ENCODE data around the gene MIX23.

Gene MIX23

DNA sequence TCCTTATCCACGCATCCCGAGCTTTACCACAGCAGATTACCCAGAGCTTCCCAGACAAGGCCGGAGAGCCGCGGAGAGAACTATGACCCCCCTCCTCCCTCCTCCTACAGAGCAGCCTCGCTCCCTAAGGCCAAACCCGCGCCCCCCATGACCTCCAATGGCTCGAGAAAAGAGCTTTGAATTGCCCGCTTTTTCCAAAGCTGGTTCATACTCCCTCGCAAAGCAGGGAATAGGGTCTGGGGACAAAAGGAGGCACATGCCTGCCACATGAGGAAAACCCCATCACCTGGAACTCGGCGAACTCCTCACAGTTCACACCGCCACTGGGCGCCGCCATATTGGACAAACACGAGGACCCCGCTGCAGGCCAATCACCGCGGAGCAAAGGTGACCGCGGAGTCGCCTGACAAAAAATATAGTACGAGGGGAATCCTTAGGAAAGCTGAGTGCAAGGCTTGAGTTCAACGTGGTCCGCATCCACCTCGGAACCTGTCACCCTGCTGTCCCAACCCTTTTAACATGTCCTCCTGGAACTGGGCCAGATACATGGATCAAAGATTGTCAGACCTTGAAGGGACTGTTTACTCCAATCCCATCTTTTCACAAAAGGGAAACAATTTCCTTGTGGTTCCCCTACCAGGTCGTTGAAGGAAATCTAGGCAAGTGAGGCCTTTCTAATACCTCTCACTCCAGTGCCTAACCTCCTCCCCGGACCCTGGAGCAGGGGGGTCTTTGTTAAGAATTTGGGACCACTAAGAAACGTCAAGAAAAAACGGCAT, at the start of gene MIX23:
Gene MIX23 (minus strand): TSS at position 344 of the 779 bp plus-strand sequence. CDS start 7 bp downstream, at position 337.
- DNase-seq (ENCODE audit: low read depth), result peak; percentile 74

DNA sequence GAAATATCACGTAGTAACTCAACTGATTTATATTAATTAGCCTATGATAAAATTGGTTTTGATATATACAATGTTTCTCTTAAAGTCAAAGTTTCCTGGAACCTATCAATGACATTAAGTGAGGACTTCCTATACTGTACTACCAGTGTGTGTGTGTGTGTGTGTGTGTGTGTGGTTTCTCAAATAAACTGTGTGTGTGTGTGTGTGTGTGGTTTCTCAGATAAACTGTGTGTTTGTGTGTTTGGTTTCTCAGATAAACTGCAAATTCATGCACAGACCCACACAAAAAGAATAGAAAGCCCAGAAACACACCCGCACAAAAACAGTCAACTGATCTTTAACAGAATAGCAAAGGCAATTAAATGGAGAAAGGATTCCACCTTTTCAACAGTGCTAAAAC, 47.3 kb upstream of the MIX23 start:
- DNase-seq (ENCODE audit: low read depth), result no peak

DNA sequence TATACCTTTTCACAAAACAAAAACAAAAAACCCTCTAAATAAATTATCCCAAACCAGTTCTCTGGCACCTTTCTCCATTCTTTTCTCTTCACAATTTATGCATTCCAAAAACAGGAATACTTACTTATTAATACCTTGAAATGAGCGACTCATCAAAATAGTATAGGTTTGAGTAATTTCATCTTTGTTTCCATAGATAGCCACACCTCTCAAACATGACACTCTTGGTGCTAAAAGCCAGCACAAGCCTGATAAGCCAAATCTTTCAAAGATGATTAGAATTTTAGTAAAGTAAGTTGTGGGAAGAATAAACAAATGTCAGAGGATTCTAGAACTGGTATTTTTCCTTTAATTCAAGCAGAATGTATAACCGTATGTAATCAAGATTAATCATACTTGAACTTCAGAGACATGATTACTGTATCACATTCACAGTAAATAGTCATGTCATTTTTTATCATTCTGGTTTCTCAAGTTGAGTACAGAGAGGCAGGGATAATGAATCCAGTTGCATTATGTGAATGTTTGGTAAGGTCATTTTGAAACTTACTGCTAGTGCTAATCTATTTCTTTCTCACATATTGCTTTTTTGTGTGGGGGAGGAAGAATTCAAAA, 44.9 kb upstream of the MIX23 start:
- DNase-seq (ENCODE audit: low read depth), result no peak

DNA sequence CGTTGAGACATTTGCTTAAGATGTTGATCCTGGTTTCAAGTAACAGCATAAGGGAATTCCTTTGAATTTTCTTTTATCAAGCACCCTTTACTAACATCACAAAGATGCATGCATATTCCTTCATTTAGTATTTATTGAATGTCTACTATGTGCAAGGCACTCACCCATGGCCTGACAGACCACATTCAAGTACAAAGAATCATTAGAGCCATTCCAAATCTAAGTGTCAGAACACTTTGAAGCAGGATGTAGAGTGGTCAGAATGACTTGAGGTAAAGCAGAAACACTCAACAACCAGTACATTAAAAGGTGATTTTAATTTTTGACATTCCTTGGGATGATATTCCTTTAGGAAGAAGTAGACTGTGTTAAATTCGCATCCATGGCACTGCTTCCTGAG, 38.8 kb upstream of the MIX23 start:
- DNase-seq (ENCODE audit: low read depth), result no peak

DNA sequence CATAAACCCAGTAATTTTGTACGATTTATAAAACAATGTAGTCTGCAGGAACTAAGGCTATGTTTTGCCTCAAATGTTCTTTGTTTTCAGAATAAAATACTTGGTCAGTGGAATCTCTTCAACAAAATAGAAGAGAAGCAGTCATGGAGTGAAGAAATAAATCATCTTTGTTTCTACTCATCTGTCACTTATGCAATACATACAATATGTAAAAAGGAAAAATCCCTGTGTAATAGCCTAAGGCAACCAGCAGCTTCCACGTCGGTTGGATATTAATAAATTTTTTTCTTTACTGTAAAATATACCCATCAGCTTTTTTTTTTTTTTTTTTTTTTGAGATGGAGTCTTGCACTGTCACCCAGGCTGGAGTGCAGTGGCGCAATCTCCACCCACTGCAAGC, 38.1 kb upstream of the MIX23 start:
- DNase-seq (ENCODE audit: low read depth), result no peak

DNA sequence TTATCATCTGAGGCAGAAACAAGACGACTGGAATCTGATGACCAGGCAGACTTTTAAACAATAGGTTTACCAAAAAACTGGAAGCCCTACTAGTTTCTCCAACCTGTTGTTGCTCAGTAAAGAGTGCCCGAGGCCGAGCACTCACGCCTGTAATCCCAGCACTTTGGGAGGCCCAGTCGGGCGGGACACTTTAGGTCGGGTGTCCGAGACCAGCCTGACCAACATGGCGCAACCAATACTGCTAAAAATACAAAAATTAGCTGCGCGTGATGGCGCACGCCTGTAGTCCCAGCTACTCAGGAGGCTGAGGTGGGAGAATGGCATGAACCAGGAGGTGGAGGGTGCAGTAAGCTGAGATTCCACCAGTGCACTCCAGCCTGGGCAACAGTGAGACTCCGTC, 33.9 kb upstream of the MIX23 start:
- no peak for DNase-seq (ENCODE audit: low read depth)

DNA sequence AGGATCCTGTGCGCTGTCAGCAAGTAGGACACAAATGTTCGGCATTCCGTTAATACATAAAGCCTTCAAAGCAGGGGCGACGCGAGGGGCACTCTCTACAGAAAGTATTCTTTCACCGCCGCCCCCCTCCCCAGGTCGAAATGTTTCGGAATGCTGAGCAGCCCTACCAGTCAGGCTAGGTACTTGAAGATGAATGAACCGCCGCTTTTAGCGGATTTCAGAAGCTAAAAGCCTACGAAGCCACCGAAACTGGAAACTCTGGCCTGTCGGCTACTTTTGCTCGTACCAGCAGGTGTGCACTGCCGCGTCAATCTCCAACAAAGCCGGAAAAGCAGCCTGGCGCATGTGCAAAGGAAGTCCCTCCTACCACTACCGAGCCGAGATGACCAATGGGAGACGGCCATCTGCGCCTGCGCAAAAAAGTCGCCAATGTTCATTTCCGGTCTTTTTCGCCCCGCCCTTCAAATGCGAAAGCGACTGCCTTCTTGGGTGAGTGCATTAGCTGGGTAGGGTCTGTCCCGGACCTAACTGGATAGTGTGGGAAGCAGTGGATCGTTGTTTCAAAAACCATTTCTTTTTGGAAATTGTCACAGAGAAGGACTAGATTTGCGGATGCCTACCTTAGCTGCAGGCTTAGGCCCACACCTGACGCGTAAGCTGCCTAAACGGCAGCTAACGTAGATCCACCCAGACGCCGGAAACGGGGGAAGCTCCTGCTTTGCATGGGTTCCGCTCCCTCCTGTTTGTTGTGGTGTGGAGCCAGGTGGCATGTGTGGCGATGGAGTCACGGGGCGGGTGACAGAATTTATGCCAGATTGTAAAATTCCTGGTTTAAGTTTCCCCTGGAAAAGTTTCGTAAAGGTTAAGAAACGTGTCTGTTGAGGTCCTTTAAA, 33.0 kb upstream of the MIX23 start, which contains the start of gene WDR5B:
Gene WDR5B (minus strand): TSS at position 301 of the 893 bp plus-strand sequence. CDS start 534 bp downstream, outside the sequence.
- DNase-seq (ENCODE audit: low read depth), result peak; percentile 95

DNA sequence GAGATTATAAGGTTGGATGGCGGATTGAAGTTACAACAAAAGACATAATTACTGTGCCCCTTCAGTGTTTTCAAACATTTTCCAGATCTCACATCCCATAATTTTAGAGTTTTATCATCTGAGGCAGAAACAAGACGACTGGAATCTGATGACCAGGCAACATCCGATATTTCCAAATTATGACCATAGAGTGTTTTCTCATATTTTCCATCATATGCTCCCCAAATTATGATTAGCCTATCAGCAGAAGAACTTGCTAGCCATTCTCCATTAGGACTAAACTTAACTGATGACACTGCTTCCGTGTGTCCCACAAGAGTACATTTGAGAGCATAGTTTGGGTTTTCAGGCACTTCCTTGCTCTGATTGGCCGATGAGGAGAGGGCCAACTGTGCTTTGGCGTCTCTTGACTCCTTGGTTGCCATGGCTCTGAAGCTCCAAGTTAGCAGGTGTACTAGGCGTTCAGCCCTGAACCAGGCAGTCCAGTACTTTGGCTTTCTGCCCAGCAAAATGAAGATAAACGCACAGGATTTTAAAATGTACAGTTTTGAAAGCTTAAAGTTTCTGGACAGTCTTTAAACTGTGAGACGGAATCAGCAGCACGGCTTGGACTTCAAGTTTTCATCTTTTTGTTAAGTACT, 32.2 kb upstream of the MIX23 start:
- DNase-seq (ENCODE audit: low read depth), result no peak

DNA sequence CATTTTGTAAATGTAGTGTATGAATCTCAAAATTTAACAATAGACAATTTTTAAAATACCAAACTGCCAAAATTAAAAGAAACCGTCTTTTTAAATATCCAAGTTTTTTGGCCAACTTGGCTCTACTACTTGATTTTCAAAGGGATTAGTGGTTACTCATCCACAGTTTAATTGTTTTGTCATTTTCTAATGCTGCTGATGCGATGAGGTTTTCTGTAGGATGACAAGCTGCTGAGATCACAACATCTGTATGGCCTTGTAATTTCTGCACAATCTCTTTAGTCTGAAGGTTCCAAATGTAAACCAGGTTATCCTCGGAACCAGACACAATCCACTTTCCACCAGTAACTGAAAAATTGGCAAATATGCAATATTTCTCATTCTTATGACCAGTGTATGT, 31.4 kb upstream of the MIX23 start:
- DNase-seq (ENCODE audit: low read depth), result no peak

DNA sequence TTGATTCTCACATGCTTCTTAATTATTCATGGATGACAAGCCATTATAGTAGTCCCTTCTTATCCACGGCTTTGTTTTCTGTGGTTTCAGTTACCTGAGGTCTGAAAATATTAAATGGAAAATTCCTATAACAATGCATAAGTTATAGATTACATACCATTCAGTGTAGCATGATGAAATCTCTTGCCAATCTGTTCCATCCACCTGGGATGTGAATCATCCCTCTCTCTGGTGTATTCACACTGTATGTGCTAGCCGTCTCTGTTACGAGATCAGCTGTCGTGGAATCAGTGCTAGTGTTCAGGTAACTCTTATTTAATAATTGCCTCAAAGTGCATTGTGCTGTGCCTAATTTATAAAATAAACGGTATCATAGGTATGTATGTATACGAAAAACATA, 27.6 kb upstream of the MIX23 start:
- DNase-seq (ENCODE audit: low read depth), result no peak

DNA sequence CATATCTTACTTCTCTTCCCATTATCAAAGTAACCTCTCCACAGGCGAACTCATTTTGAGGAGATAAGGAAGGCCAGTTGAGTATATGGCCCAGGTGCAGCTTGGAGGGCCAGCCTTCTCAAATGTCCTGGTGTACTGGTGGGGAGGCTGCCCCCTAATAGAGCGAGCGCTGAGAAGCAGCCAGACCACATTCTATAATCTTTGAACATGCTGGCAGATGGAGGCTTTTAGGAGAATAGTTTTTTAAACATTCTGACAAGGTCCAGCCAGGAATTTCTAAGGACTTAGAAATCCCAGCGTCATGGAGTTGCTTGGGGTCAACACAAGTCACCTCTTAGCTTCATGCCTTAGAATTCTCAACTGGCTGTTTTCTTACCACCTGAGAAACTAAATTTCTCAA, 27.1 kb upstream of the MIX23 start:
- no peak for DNase-seq (ENCODE audit: low read depth)

DNA sequence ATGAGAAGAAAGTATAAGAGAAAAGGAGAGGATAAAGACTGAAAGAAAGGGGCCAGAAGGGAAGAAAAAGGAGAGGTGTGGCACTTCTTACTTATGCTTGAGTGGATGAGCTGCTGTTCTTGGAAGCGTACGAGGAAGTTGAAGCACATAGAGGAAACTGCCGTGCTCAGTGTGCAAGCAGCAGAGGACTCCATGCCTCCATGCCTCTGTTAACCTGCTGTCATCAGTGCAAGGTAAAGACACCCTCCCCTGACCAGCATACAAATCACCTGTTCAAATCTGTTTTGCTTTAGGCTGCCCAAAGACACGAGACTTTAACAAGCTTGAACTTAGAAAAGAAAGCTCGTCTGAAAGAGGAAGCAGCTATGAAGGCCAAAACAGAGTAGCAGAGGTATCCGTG, 26.4 kb upstream of the MIX23 start:
- DNase-seq (ENCODE audit: low read depth), result no peak

DNA sequence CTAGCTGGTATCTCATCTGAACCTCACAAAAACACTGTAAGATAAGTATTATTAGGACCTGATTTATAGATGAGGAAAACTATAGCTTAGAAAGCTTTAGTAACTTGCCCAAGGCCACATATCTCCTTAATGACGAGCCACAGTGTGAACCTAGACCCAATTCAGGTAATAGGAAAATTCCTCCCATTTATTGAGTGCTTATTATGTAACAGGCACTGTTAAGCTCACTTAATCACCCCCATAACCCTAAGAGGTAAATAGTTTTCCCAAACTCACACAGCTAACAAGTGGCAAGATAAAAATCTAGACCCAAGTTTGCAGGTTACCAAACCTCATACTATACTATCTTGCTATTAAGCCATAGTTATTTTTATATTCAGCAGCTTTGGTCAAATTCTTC, 24.9 kb upstream of the MIX23 start:
- DNase-seq (ENCODE audit: low read depth), result no peak

DNA sequence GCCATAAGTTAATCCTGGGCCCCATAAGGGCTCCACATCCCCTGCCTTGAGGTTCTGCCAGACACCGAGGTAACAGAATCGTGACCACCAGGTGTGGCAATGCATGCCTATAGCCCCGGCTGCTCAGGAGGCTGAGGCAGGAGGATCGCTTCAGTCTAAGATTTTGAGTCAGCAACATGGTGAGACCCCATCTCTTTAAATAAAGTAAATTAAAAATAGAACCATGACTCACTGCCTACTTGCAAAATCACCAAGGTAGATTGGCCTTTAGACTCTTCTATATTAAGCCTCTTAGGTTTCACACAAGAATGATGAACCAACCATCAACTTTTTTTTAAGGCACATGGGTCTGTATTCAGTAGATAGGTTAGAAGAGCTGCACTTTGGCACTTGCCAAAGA, 23.2 kb upstream of the MIX23 start:
- DNase-seq (ENCODE audit: low read depth), result no peak

DNA sequence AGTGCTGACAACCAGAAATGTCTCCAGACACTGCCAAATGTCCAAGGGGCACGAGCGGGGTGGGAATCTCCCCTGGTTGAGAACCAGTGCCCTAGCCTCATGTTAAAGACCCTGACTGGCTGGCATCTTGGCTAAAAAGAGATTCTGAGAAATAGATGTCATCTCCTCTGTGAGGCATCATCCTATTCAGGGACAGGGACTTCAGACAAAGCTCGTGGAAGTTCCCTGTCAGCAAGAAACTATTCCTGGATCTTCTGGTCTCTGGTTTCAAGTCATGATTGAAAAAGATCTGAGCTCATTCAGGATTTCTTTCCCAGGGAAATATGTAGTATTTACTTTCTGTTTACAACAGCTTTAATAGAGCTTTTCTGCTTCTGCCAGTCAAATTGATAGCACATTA, 22.0 kb upstream of the MIX23 start:
- no peak for DNase-seq (ENCODE audit: low read depth)

DNA sequence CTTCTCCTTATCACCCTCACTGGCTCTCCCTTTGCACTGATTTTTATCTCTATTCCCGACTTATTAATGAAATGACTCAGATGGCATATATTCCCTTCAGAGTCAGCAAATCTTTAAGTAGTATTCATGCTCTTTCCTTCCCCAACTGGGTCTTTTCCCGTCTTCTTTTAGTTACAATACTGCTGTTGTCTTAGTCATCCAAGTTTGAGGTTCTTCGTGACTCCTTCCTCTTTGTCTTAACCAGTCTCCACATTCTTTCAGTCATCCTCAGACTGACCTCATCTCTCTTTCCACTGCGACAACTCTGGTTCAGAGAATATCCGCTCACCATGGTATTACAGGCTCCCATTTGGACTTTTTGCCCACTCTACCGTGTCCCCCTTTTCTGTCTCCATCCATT, 20.5 kb upstream of the MIX23 start:
- DNase-seq (ENCODE audit: low read depth), result no peak

DNA sequence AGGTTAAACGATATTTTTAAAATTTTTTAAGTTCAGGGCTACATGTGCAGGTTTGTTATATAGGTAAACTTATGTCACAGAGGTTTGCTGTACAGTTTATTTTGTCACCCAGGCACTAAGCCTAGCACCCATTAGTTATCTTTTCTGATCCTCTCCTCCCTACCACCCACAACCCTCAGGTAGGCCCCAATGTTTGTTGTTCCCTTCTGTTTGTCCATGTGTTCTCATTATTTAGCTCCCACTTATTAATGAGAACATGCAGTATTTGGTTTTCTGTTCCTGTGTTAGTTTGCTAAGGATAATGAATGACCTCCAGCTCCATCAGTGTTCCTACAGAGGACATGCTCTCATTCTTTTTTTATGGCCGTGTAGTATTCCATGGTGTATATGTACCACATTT, 15.9 kb upstream of the MIX23 start:
- no peak for DNase-seq (ENCODE audit: low read depth)

DNA sequence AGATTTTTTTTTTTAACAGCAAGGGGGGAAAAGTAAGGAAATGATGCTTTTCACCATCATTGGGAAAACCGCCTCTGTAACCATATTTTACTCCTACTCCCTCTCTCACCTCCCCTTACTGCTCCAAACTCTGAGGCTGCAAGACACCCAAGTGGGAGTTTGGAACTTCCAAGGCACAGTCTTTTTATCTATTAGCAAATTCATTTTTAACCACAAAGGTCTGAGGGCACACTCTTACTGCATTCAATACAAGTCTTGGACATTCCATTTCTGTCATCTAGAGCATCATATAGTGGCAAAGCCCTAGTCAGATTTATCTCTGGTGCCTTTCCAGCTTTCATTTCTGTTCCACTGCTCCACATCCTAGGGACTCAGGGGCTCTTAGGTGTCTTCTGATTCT, 14.2 kb upstream of the MIX23 start:
- no peak for DNase-seq (ENCODE audit: low read depth)

DNA sequence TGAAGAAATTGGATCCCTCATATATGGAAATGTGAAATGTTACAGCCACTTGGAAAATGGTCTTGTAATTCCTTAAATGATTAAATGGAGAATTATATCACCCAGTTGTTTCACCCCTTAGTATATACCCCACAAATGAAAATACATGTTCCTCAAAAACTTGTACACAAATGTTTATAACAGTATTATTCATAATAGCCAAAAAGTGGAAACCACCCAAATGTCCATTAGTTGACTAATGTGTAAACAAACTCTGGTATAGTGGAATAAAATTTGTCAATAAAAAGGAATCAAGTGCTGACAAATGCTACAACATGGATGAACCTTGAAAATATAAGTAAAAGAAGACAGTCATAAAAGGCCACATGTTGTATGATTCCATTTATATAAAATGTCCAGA, 13.5 kb upstream of the MIX23 start:
- DNase-seq (ENCODE audit: low read depth), result no peak

DNA sequence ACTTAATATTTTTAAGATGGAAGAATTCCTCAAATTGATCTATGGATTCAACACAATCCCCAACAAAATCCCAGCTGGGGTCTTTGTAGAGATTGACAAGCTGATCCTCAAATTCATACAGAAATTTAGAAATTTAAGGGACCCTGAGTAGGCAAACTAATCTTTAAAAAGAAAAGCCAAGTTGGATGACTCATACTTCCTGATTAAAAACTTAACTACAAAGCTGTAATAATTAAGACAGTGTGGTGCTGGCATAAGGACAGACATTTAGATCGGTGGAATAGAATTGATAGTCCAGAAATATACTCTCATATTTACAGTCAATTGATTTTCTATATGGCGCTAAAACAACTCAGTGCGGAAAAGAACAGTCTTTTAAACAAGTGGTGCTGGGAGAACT, 12.6 kb upstream of the MIX23 start:
- DNase-seq (ENCODE audit: low read depth), result no peak

DNA sequence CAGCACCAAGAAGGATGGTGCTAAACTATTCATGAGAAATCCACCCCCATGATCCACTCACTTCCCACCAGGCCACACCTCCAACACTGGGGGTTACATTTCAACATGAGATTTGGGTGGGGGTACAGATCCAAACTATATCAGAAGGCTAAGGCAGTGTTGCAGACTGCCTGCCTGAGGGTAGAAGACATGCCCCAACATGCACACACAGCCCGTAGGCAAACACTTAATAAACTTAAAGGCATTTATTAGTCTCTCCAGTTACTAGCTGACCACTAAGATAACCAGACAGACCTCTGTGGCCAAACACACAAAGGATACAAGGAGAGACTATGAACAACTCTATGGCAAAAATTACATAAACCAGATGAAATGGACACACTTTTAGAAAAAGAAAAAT, 11.1 kb upstream of the MIX23 start:
- no peak for DNase-seq (ENCODE audit: low read depth)

Measured in HS-5 (cell line).